HS-5 (cell line): ENCODE measurements around the gene P4HB.

Source experiments
- DNase-seq: peaks from one replicate; pipeline ENCODE4 v3.0.0-alpha.2; 2012; ENCODE audit warnings: low read depth

P4HB gene

GRCh38 chr17:81810892-81811704 is 49.2 kb downstream of the P4HB start:
- no peak for DNase-seq

- no peak for DNase-seq
Measured at GRCh38 chr17:81810476-81810875, 49.9 kb downstream of the P4HB start.

DNA sequence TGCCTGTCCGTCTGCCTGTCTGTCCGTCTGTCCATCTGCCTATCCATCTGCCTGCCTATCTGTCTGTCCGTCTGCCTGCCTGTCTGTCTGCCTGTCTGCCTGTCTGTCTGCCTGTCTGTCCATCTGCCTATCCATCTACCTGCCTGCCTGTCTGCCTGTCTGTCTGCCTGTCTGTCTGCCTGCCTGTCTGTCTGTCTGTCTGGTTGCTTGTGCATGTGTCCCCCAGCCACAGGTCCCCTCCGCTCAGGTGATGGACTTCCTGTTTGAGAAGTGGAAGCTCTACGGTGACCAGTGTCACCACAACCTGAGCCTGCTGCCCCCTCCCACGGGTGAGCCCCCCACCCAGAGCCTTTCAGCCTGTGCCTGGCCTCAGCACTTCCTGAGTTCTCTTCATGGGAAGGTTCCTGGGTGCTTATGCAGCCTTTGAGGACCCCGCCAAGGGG is 50.8 kb downstream of the P4HB start:
- no peak for DNase-seq

DNA sequence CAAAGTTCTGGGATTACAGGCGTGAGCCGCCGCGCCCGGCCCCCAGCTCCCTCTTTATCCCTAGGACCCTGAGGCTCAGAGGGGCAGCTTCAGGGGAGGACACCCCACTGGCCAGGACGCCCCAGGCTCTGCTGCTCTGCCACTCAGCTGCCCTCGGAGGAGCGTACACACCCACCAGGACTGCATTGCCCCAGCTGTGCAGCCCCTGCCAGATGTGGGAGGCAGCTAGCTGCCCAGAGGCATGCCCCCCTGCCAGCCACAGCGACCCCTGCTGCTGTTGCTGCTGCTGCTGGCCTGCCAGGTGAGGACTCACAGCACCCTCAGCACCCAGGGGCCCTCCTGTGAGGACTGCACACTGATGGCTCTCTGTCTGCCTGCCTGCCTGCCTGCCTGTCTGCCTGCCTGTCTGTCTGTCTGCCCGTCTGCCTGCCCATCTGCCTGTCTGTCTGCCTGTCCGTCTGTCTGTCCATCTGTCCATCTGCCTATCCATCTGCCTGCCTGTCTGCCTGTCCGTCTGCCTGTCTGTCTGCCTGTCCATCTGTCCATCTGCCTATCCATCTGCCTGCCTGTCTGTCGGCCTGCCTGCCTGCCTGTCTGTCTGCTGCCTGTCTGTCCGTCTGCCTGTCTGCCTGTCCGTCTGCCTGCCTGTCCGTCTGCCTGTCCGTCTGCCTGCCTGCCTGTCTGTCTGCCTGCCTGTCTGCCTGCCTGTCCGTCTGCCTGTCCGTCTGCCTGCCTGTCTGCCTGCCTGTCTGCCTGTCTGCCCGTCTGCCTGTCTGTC is 51.4 kb downstream of the P4HB start:
- DNase-seq = no peak

DNA sequence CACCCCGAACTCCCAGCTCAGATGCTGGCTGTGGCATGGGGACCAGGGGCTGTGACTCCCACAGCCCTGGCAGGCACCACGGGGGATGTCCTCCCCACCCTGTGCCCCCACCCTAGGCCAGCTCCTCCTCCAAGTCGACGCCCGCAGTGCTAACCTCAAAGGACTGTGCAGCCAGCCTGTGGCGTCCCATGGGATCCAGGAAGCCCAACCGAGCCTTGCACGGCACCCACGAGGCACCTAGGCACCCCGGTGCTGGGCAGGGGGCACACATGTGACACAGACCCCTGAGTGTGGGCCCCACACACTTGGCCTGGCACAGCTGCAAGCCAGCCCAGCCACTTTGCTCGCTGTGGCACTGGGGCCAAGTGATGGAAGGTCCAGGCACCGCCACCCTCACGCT is 52.5 kb downstream of the P4HB start:
- no peak for DNase-seq

DNA sequence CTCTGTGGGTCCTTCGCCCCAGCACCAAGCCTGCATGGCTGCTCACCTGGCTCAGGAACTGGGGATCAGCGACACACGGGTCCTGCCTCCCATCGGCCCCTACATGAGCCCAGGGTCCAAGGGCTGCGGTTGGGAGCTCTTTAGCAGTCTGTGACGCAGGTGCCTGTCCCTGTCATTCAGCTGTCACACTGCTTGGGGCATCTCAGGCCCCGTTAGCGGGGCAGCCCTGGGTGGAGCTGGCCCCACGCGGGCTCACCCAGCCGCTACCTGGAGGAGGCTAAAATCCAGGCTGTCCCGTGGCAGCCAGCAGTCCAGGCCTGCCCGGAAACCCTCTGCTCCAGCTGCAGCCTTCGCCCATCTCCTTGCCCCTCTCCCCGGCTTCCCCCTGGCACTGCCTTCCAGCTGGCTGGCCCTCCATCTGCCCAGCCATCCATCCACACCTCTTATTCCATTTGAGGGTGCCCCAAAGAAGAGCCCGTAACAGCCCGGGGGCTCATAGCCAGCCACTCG is 53.1 kb downstream of the P4HB start:
- DNase-seq = no peak

DNA sequence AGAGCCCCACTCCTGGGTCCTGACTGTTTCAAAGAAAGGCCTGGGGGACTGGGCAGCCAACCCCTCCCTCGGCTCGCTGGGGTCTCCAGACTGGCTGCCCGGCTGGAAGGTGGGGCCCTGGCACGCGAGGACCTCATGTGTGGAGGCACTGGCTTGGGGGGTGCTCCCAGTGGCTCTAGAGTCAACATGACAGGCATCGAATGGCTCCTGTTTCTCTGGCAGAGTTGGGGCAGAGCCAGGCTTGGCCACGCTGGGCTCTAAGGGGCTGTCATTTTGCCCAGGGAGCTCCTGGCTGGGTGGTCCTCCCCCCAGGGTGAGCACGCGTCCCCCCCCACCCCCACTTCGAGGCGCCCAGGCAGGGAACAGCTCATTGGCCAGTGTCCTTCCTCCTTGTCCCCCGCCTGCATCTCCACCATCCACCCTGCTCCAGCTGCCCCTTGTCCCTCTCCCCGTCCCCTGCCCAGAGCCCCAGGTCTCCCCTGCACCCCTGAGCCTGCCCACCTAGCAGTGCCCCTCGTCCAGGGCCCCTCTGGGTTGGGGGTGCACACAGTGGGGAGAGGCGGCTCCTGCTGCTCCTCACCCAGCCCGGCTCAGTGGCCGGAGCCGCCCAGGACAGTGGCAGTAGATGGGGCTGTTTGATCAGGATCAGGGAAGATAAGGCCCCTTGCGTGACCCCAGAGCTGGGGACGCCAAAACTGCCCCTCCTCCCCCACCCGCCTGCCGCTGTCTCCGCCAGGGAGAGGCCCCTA is 53.7 kb downstream of the P4HB start:
- no peak for DNase-seq

DNA sequence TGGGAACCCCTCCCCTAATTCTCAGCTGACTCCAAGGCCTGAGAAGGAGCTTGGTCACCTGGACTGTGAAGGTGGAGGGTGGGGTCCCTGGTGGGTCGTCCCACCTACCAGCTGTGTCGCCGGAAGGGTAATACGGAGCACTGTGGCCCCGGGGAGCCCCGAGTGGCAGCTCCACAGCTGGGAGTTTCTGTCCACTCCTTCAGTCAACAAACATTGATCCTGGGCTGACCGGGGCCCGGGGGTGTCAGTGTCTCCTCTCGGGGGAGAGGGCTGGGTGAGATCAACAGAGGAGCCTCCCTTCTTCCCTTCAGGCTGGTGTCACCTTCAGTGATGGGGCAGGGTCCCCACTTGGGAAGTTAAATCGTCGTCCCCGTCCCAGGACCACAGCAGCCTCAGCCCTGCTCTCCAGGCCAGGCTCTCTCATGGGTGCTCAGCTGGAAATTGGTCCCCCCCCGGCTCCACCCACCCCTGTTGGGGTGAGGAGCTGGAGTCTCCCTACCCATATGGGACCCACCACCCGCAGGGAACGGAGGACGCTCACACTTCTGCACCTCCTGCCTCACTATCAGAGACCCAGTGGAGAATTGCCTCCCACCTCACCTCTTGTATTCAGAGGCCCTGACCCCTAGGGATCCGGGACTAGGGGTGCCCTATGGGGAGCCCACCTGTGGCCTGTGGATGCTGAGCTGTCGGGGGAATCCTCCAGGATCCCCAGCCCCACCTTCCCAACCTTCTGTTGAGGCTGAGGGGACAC is 54.5 kb downstream of the P4HB start:
- DNase-seq = no peak

DNA sequence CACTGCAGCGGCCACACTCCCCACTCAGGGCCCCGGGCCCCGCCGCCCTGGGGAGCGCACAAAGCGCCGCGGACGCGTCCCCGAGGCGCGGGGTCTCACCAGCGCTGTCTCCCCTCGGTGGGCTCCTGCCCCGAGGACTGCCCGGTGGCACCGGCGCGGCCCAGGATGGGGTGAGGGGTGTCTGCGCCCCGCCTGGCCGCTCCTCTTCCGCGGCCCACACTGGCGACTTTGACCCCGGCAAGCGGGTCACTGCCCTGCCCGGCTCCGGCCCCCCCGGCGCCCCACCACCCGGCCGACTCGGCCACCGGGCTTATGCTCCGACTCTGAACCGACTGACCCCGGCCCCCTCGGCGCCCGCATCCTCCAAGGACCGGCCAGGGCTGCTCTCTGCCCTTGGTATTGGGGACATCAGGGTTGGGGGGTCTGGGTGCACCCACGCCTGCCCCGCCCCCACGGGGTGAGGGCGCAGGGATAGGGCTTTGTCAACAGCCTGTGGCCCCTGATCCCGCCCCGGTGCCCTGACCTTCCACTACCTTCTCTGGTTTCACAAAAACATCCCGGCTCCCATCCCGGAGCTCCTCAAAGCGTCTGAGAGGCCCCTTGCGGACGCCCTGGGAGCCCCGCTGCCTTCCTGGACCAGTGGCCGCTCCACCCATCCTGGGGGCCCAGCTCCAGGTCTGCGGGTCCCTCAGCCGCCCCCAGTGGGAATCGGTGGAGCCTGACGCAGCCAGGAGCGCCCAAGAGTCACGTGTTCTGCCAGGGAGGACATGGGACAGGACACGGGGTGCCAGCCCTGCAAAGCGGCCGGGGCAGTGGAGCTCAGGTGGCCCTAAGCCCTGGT is 55.6 kb downstream of the P4HB start:
- no peak for DNase-seq

- DNase-seq = no peak
Measured at GRCh38 chr17:81803728-81804558, 56.4 kb downstream of the P4HB start, which contains the start of gene GCGR. GCGR (plus strand) TSS chr17:81804150; CDS start chr17:81809019, 4,869 bp downstream.

GRCh38 chr17:81802856-81803643 is 57.3 kb downstream of the P4HB start:
- DNase-seq = no peak

DNA sequence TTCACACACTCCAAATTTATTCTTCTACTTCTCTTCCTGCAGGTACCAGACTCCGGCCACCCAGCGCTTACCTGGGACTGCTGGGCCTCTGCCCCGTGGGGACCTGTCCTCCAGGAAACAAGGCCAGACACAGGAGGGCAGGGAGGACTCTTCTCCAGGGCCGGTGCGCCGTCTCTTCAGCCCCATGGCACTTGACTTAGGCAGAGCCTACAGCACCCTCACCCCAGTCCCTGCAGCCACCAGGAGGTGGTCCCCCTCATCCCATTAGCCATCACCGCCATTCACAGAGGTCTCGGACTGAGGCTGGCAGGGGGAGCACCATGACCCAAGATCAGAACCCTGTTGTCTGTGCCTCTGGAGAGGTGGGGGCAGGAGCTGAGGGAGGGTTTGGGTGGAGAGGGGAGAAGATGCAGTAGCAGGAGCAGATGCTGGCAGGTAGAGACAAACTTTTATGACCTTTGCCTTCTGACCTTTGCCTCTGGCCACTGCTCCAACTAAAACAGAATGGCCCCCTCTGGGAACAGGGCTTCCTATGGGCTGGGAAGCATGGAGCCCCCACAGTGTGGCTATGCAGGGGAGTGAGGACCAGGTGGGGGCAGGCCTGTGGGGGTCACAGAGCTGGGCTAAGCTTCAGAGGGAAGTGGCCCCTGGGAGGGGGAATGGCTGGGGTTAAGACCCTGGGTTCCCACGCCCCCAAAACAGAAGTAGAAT is 58.1 kb downstream of the P4HB start:
- no peak for DNase-seq

DNA sequence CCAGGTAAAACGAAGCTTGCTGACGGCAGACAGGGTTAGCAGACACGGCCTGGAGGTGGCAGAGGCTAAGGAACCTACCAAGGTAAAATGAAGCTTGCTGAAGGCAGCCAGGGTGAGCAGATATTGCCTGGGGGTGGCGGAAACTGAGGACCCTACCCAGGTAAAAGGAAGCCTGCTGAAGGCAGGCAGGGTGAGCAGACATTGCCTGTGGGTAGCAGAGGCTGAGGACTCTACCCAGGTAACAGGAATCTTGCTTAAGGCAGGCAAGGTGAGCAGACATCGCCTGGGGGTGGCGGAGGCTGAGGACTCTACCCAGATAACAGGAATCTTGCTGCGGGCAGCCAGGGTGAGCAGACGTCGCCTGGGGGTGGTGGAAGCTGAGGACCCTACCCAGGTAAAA is 59.0 kb downstream of the P4HB start:
- no peak for DNase-seq

- no peak for DNase-seq
Measured at GRCh38 chr17:81794509-81794908, 65.8 kb downstream of the P4HB start.

DNA sequence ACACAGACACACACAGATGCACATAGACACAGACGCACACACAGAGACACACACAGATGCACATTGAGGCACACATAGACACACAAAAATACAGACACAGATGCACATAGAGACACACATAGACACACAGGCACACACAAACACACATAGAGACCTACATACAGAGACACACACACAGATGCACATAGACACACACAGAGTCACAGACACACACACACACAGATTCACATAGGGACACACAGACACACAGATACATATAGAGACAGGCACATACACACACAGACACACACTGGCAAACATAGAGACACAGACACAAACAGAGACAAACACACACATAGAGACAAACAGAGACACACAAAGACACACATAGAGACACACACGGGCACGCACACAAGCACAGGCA is 66.3 kb downstream of the P4HB start:
- no peak for DNase-seq
